ENCODE data around the gene SLC2A3. TPM values are rescaled to one million over a fixed set of nuclear protein-coding genes. Genes with fewer than 3 reads are reported as not detected.

Gene SLC2A3
- total RNA-seq, 1 donor from 2014 or later: 186 TPM

GRCh38 chr12:7872566-7873319, 63.2 kb downstream of the SLC2A3 start, which contains the start of gene SLC2A14:
SLC2A14 (minus strand) TSS chr12:7872915; CDS start chr12:7869880, 3,035 bp downstream.
- no peak for DNase-seq (ENCODE audit: low spot score in 2 of 2, unreplicated experiment in 2 of 2)
- Mint-ChIP-seq H3K27me3 (ENCODE audit: low read depth) (no peaks in the 10 kb centered on the region), H3K4me3 (no peak within 1 kb of the TSS), H3K9me3 (no peaks in the 10 kb centered on the region), H3K27ac (no peak within 1 kb of the TSS), H3K4me1 (no peaks in the 10 kb centered on the region), H3K36me3 (no peaks in the 10 kb centered on the region)
- TF ChIP-seq CTCF (IDR thresholded peaks at IDR 0.05; ENCODE audit: unreplicated experiment): no peak

DNA sequence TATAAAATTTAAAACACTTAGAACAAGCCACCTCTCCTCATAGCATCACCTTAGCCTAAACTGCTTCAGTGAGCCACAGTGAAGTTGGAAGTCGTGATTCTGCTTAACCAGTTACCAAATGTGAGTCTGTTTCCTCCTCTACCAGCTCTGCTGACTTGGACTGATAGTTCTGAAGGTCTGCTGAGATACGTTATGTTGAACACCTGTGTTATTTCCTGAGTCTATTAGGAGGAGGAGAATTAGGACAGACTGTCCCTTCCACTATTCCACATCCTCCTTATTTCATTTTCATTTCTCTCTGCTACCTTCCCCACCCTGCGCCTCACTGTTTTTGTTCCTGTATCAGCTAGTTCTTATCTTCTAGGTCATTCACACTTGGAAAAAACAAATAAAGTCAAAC, 65.7 kb downstream of the SLC2A3 start:
- Mint-ChIP-seq H3K9me3 (no peaks in the 10 kb centered on the region), H3K4me1 (no peaks in the 10 kb centered on the region), H3K27me3 (ENCODE audit: low read depth) (no peaks in the 10 kb centered on the region), H3K4me3 (no peak overlapping the region), H3K36me3 (no peaks in the 10 kb centered on the region), H3K27ac (no peak overlapping the region)
- TF ChIP-seq CTCF (IDR thresholded peaks at IDR 0.05; ENCODE audit: unreplicated experiment): no peak
- no peak for DNase-seq (ENCODE audit: low spot score in 2 of 2, unreplicated experiment in 2 of 2)

Other genes starting within 250 kb of the SLC2A3 start
- gene GDF3, start 240.4 kb downstream of the SLC2A3 start, total RNA-seq: not detected in 3 replicates
- 0.71 to 0.81 TPM in 2 of 3 replicates, not detected in the other for gene DPPA3, start 224.8 kb downstream of the SLC2A3 start, total RNA-seq
- gene CLEC4C, start 188.8 kb downstream of the SLC2A3 start, total RNA-seq: not detected in 3 replicates
- not detected in 3 replicates for gene NANOGNB, start 171.0 kb downstream of the SLC2A3 start, total RNA-seq
- 0.32 to 0.58 TPM (median 0.42 TPM) in 3 replicates for gene NANOG, start 146.8 kb downstream of the SLC2A3 start, total RNA-seq
- gene SLC2A14, start 63.3 kb downstream of the SLC2A3 start, total RNA-seq: 4.7 to 5.1 TPM (median 4.9 TPM) in 3 replicates
- gene FOXJ2, start 96.5 kb upstream of the SLC2A3 start, total RNA-seq: 16.1 to 16.7 TPM (median 16.7 TPM) in 3 replicates
- gene C3AR1, start 130.2 kb upstream of the SLC2A3 start, total RNA-seq: not detected in 3 replicates
- gene NECAP1, start 146.1 kb upstream of the SLC2A3 start, total RNA-seq: 26.1 to 31.0 TPM (median 28.7 TPM) in 3 replicates
- gene CLEC4A, start 187.4 kb upstream of the SLC2A3 start, total RNA-seq: 0.70 to 1.5 TPM (median 1.1 TPM) in 3 replicates
- gene ZNF705A, start 220.8 kb upstream of the SLC2A3 start, total RNA-seq: not detected in 3 replicates

Data from mesothelial cell of epicardium (in vitro differentiated cells).